PC-9 (cell line): ENCODE data around the gene PDHX. TPM values are rescaled to one million over a fixed set of nuclear protein-coding genes. Genes with fewer than 3 reads are reported as not detected.

ENCODE experiments used
- BruUV-seq: library from RNA; stranded (reverse); fragments of 400-500 nt; replicated peaks from 2 replicates; lab custom pipeline; 2021; lab: Mats Ljungman, UMichigan
- CTCF ChIA-PET: fragments of 300-600 bp; sonication (Branson Sonifier 250); formaldehyde crosslinking; loops from one replicate; lab custom pipeline; 2022; ENCODE audit warnings: antibody characterized with exemption; lab: Charles Lee
- POLR2A ChIA-PET: fragments of 300-600 bp; sonication (Branson Sonifier 250); formaldehyde crosslinking; loops from one replicate; lab custom pipeline; 2022; ENCODE audit warnings: antibody characterized with exemption; ENCODE audit not compliant: unreplicated experiment; lab: Charles Lee
- DNase-seq, 2 experiments: peaks; one replicate each; pipeline versions ENCODE4 v3.0.0 to v3.0.0-alpha.2; 2015 to 2022; ENCODE audit warnings: mixed read lengths in 1 of 2
- H2AFZ ChIP-seq: fragments of 200-600 bp; sonication (generic); 2 replicates; pipeline ENCODE4 v1.8.1; 2017; ENCODE audit warnings: antibody characterized with exemption
- H3F3A ChIP-seq: fragments of 200-600 bp; sonication (generic); 2 replicates; pipeline ENCODE4 v1.8.1; 2017; ENCODE audit warnings: antibody characterized with exemption, mild to moderate bottlenecking, low read depth; ENCODE audit not compliant: insufficient read depth
- H3K27ac ChIP-seq: fragments of 200-600 bp; sonication (generic); 2 replicates; pipeline ENCODE4 v1.6.1; 2016; ENCODE audit warnings: mixed run types
- H3K27me3 ChIP-seq: fragments of 200-600 bp; sonication (generic); 2 replicates; pipeline ENCODE4 v1.6.1; 2016; ENCODE audit warnings: low read depth, mixed run types; ENCODE audit not compliant: insufficient read depth
- H3K36me3 ChIP-seq: fragments of 200-600 bp; sonication (generic); 2 replicates; pipeline ENCODE4 v1.6.1; 2016; ENCODE audit warnings: low read depth, mixed run types
- H3K4me1 ChIP-seq: fragments of 200-600 bp; sonication (generic); replicated peaks from 2 replicates; pipeline ENCODE4 v1.6.1; 2016; ENCODE audit warnings: mixed run types; ENCODE audit not compliant: insufficient read depth
- H3K4me2 ChIP-seq: fragments of 200-600 bp; sonication (generic); 2 replicates; pipeline ENCODE4 v1.6.1; 2017; ENCODE audit warnings: mixed run types
- H3K4me3 ChIP-seq: fragments of 200-600 bp; sonication (generic); 2 replicates; pipeline ENCODE4 v1.6.1; 2016; ENCODE audit warnings: mixed run types
- H3K79me2 ChIP-seq: fragments of 200-600 bp; sonication (generic); 2 replicates; pipeline ENCODE4 v1.6.1; 2017; ENCODE audit warnings: low read depth, mixed run types
- H3K9me2 ChIP-seq: fragments of 200-600 bp; sonication (generic); 2 replicates; pipeline ENCODE4 v1.8.1; 2017; ENCODE audit warnings: mild to moderate bottlenecking; ENCODE audit not compliant: insufficient read depth
- H3K9me3 ChIP-seq: fragments of 200-600 bp; sonication (generic); 2 replicates; pipeline ENCODE4 v1.8.1; 2016; ENCODE audit warnings: low read depth; ENCODE audit not compliant: insufficient read depth
- H4K20me1 ChIP-seq: fragments of 200-600 bp; sonication (generic); 2 replicates; pipeline ENCODE4 v1.8.1; 2017; ENCODE audit not compliant: insufficient read depth
- CTCF ChIP-seq: fragments of 200-600 bp; sonication (generic); conservative IDR thresholded peaks from 2 replicates; pipeline ENCODE4 v1.6.1; 2017; ENCODE audit warnings: mixed run types, antibody characterized with exemption, mild to moderate bottlenecking, moderate library complexity
- EZH2 ChIP-seq: fragments of 200-600 bp; sonication (generic); IDR thresholded peaks from 2 replicates; pipeline ENCODE4 v1.8.0; 2017; ENCODE audit warnings: antibody characterized with exemption, low read depth
- intact Hi-C: fragments of 100-400 bp; cut with micrococcal nuclease; formaldehyde crosslinking; loops from one replicate; pipeline ENCODE4 v1.10.0; 2022; ENCODE audit not compliant: unreplicated experiment
- total RNA-seq: library from RNA; stranded (reverse); gene quantifications from 2 replicates; pipeline ENCODE4 v1.2.3, GENCODE V29; 2021

PDHX gene
- total RNA-seq, 1 experiment from 2014 or later: 47.0 TPM

GRCh38 chr11:34978236-34979191 lies 62.1 kb downstream of the PDHX start:
- Histone ChIP-seq H3K9me2 (0 out of 2 replicates have a peak, but pooled peaks cover 3% of the 10 kb centered on the region), H3K27me3 (no peaks in the 10 kb centered on the region), H4K20me1 (no peaks in the 10 kb centered on the region), H3K4me1 (peaks cover 58% of the 10 kb centered on the region), H3K9me3 (0 out of 2 replicates have a peak, but pooled peaks cover 2% of the 10 kb centered on the region), H3K27ac (peak overlapping the region; percentile 77), H3K4me2 (peak overlapping the region; percentile 65), H3K4me3 (peak overlapping the region; percentile 22; the same call in 1 of the 2 replicates), H3K36me3 (peaks cover 29% of the 10 kb centered on the region), H3F3A (peaks cover 45% of the 10 kb centered on the region), H3K79me2 (peaks cover 28% of the 10 kb centered on the region), H2AFZ (no peak overlapping the region)
- no peak for DNase-seq
- TF ChIP-seq CTCF (no peak), EZH2 (no peak)
- intact Hi-C loops: no loop called here
- ChIA-PET POLR2A (no interaction called here), CTCF (no interaction called here)
- BruUV-seq: TSS peak; percentile 35

GRCh38 chr11:34984514-34984913 lies 68.1 kb downstream of the PDHX start:
- Histone ChIP-seq H3K9me2 (no peaks in the 10 kb centered on the region), H2AFZ (no peak overlapping the region), H3K4me3 (no peak overlapping the region), H3F3A (peaks cover 5% of the 10 kb centered on the region; the same call in 1 of the 2 replicates), H3K27ac (no peak overlapping the region), H3K36me3 (peaks cover 27% of the 10 kb centered on the region), H3K9me3 (no peaks in the 10 kb centered on the region), H3K4me1 (peaks cover 5% of the 10 kb centered on the region; the same call in 1 of the 2 replicates), H4K20me1 (no peaks in the 10 kb centered on the region), H3K27me3 (no peaks in the 10 kb centered on the region), H3K79me2 (peaks cover 4% of the 10 kb centered on the region), H3K4me2 (no peak overlapping the region)
- no TSS peak for BruUV-seq
- no peak for TF ChIP-seq EZH2
- TF ChIP-seq CTCF: no peak
- ChIA-PET CTCF (no interaction called here), POLR2A (no interaction called here)
- DNase-seq: no peak
- intact Hi-C loops: no loop called here

- no peak overlapping the region for H3K4me2 ChIP-seq
- no TSS peak for BruUV-seq
- H2AFZ ChIP-seq: no peak overlapping the region
- no peak for DNase-seq
- H3K9me2 ChIP-seq: no peaks in the 10 kb centered on the region
- H3F3A ChIP-seq: peaks cover 7% of the 10 kb centered on the region; the same call in 1 of the 2 replicates
- H3K79me2 ChIP-seq: no peaks in the 10 kb centered on the region
- no peaks in the 10 kb centered on the region for H3K9me3 ChIP-seq
- H3K36me3 ChIP-seq: peaks cover 34% of the 10 kb centered on the region
- POLR2A ChIA-PET: interaction anchor here (0.6 to 1.3 kb wide), 2 partner anchors 22 to 27 kb away, joined by 4 to 8 read pairs; no protein-coding TSS in a partner anchor
- no peaks in the 10 kb centered on the region for H4K20me1 ChIP-seq
- intact Hi-C loops: no loop called here
- TF ChIP-seq CTCF: no peak
- TF ChIP-seq EZH2: no peak
- H3K4me3 ChIP-seq: no peak overlapping the region
- no peak overlapping the region for H3K27ac ChIP-seq
- H3K4me1 ChIP-seq: no peaks in the 10 kb centered on the region
- CTCF ChIA-PET: interaction anchor here (0.5 kb wide), 1 partner anchor 1194 kb away, joined by 4 read pairs; no protein-coding TSS in a partner anchor
- H3K27me3 ChIP-seq: no peaks in the 10 kb centered on the region
These were observed 70.6 kb downstream of the PDHX start for GRCh38 chr11:34986883-34987520.
